T-helper 2 cell treated with Interferon-gamma antibody and Interleukin-4, amounts not matched to agents 5 μg/mL and 100 μg/mL, for 36 hours (primary cell): ENCODE measurements around the gene STK40.

Source experiments
- DNase-seq: peaks from one replicate; pipeline ENCODE4 v3.0.0; 2021; ENCODE audit warnings: low spot score
- H3K27ac Mint-ChIP-seq: one replicate; pipeline ENCODE4 v1.8.0; 2021; ENCODE audit warnings: mild to moderate bottlenecking, mixed read lengths
- H3K27me3 Mint-ChIP-seq: one replicate; pipeline ENCODE4 v1.8.0; 2021; ENCODE audit warnings: low read depth, mixed read lengths
- H3K36me3 Mint-ChIP-seq: one replicate; pipeline ENCODE4 v1.8.0; 2021; ENCODE audit warnings: low read depth, mixed read lengths
- H3K4me1 Mint-ChIP-seq: one replicate; pipeline ENCODE4 v1.8.0; 2021; ENCODE audit warnings: low read depth, mixed read lengths
- H3K4me3 Mint-ChIP-seq: one replicate; pipeline ENCODE4 v1.8.0; 2022; ENCODE audit warnings: mild to moderate bottlenecking, moderate library complexity, mixed read lengths
- H3K9me3 Mint-ChIP-seq: one replicate; pipeline ENCODE4 v1.8.0; 2021; ENCODE audit warnings: mixed read lengths

Gene STK40

GRCh38 chr1:36385410-36386264 is at the start of gene STK40:
Gene STK40 (minus strand): TSS chr1:36385924. CDS start chr1:36361332, 24,592 bp downstream.
- peak; percentile 96 for DNase-seq
- Mint-ChIP-seq H3K4me1 (peaks cover 48% of the 10 kb centered on the region), H3K27me3 (no peaks in the 10 kb centered on the region), H3K4me3 (peak within 1 kb of the TSS; percentile 94), H3K9me3 (no peaks in the 10 kb centered on the region), H3K27ac (peak within 1 kb of the TSS; percentile 98), H3K36me3 (peaks cover 7% of the 10 kb centered on the region)

GRCh38 chr1:36433102-36433501 is 47.4 kb upstream of the STK40 start:
- H3K4me1 Mint-ChIP-seq, result no peaks in the 10 kb centered on the region
- H3K36me3 Mint-ChIP-seq, result no peaks in the 10 kb centered on the region
- H3K4me3 Mint-ChIP-seq, result no peak overlapping the region
- DNase-seq, result no peak
- no peak overlapping the region for H3K27ac Mint-ChIP-seq
- H3K27me3 Mint-ChIP-seq, result no peaks in the 10 kb centered on the region
- H3K9me3 Mint-ChIP-seq, result no peaks in the 10 kb centered on the region

- H3K4me3 Mint-ChIP-seq, result no peak overlapping the region
- no peaks in the 10 kb centered on the region for H3K9me3 Mint-ChIP-seq
- H3K27me3 Mint-ChIP-seq, result no peaks in the 10 kb centered on the region
- DNase-seq, result no peak
- no peak overlapping the region for H3K27ac Mint-ChIP-seq
- H3K4me1 Mint-ChIP-seq, result no peaks in the 10 kb centered on the region
- H3K36me3 Mint-ChIP-seq, result no peaks in the 10 kb centered on the region
These were observed 46.9 kb upstream of the STK40 start for GRCh38 chr1:36432616-36433015.

- H3K4me3 Mint-ChIP-seq, result no peak overlapping the region
- H3K4me1 Mint-ChIP-seq, result peaks cover 7% of the 10 kb centered on the region
- H3K27me3 Mint-ChIP-seq, result no peaks in the 10 kb centered on the region
- DNase-seq, result no peak
- no peaks in the 10 kb centered on the region for H3K36me3 Mint-ChIP-seq
- H3K27ac Mint-ChIP-seq, result no peak overlapping the region
- no peaks in the 10 kb centered on the region for H3K9me3 Mint-ChIP-seq
These were observed 40.1 kb upstream of the STK40 start for GRCh38 chr1:36425791-36426190.

GRCh38 chr1:36421649-36422048 is 35.9 kb upstream of the STK40 start:
- no peaks in the 10 kb centered on the region for H3K9me3 Mint-ChIP-seq
- peaks cover 13% of the 10 kb centered on the region for H3K4me1 Mint-ChIP-seq
- H3K36me3 Mint-ChIP-seq, result no peaks in the 10 kb centered on the region
- no peak overlapping the region for H3K4me3 Mint-ChIP-seq
- no peaks in the 10 kb centered on the region for H3K27me3 Mint-ChIP-seq
- H3K27ac Mint-ChIP-seq, result no peak overlapping the region
- no peak for DNase-seq

- Mint-ChIP-seq H3K27me3 (no peaks in the 10 kb centered on the region), H3K4me1 (peaks cover 13% of the 10 kb centered on the region), H3K9me3 (no peaks in the 10 kb centered on the region), H3K36me3 (no peaks in the 10 kb centered on the region), H3K4me3 (peak overlapping the region; percentile 47), H3K27ac (peak overlapping the region; percentile 82)
- peak; percentile 82 for DNase-seq
These were observed 35.2 kb upstream of the STK40 start for GRCh38 chr1:36420836-36421317.

GRCh38 chr1:36420409-36420808 is 34.7 kb upstream of the STK40 start:
- H3K27ac Mint-ChIP-seq, result peak overlapping the region; percentile 82
- H3K27me3 Mint-ChIP-seq, result no peaks in the 10 kb centered on the region
- H3K4me1 Mint-ChIP-seq, result peaks cover 13% of the 10 kb centered on the region
- no peak for DNase-seq
- no peaks in the 10 kb centered on the region for H3K36me3 Mint-ChIP-seq
- no peaks in the 10 kb centered on the region for H3K9me3 Mint-ChIP-seq
- H3K4me3 Mint-ChIP-seq, result peak overlapping the region; percentile 47

- Mint-ChIP-seq H3K36me3 (no peaks in the 10 kb centered on the region), H3K27me3 (no peaks in the 10 kb centered on the region), H3K9me3 (peaks cover 2% of the 10 kb centered on the region), H3K27ac (no peak overlapping the region), H3K4me3 (no peak overlapping the region), H3K4me1 (peaks cover 13% of the 10 kb centered on the region)
- no peak for DNase-seq
These were observed 33.8 kb upstream of the STK40 start for GRCh38 chr1:36419569-36419968.

- Mint-ChIP-seq H3K27ac (no peak overlapping the region), H3K4me3 (no peak overlapping the region), H3K36me3 (no peaks in the 10 kb centered on the region)
These were observed 33.4 kb upstream of the STK40 start for GRCh38 chr1:36419140-36419539.

GRCh38 chr1:36417931-36418330 is 32.2 kb upstream of the STK40 start:
- no peaks in the 10 kb centered on the region for H3K36me3 Mint-ChIP-seq
- H3K4me3 Mint-ChIP-seq, result no peak overlapping the region
- H3K4me1 Mint-ChIP-seq, result peaks cover 13% of the 10 kb centered on the region
- H3K27me3 Mint-ChIP-seq, result no peaks in the 10 kb centered on the region
- H3K9me3 Mint-ChIP-seq, result peaks cover 5% of the 10 kb centered on the region
- DNase-seq, result no peak
- no peak overlapping the region for H3K27ac Mint-ChIP-seq

More at GRCh38 chr1:36419140-36419539, 33.4 kb upstream of the STK40 start:
- Mint-ChIP-seq H3K4me1 (peaks cover 13% of the 10 kb centered on the region), H3K27me3 (no peaks in the 10 kb centered on the region), H3K9me3 (peaks cover 5% of the 10 kb centered on the region)
- DNase-seq, result no peak

- H3K9me3 Mint-ChIP-seq, result peaks cover 16% of the 10 kb centered on the region
- no peak overlapping the region for H3K27ac Mint-ChIP-seq
- no peaks in the 10 kb centered on the region for H3K27me3 Mint-ChIP-seq
- H3K4me3 Mint-ChIP-seq, result no peak overlapping the region
- no peak for DNase-seq
- peaks cover 3% of the 10 kb centered on the region for H3K36me3 Mint-ChIP-seq
- H3K4me1 Mint-ChIP-seq, result peaks cover 16% of the 10 kb centered on the region
These were observed 30.1 kb upstream of the STK40 start for GRCh38 chr1:36415661-36416326.

- DNase-seq, result no peak
- Mint-ChIP-seq H3K27ac (no peak overlapping the region), H3K9me3 (peaks cover 21% of the 10 kb centered on the region), H3K4me1 (peaks cover 11% of the 10 kb centered on the region), H3K36me3 (peaks cover 7% of the 10 kb centered on the region), H3K27me3 (no peaks in the 10 kb centered on the region), H3K4me3 (no peak overlapping the region)
These were observed 28.7 kb upstream of the STK40 start for GRCh38 chr1:36414384-36414783.

GRCh38 chr1:36411674-36412648 is 26.2 kb upstream of the STK40 start:
- DNase-seq, result peak; percentile 60
- no peaks in the 10 kb centered on the region for H3K27me3 Mint-ChIP-seq
- H3K27ac Mint-ChIP-seq, result peak overlapping the region; percentile 92
- H3K4me3 Mint-ChIP-seq, result peak overlapping the region; percentile 64
- peaks cover 21% of the 10 kb centered on the region for H3K9me3 Mint-ChIP-seq
- peaks cover 11% of the 10 kb centered on the region for H3K4me1 Mint-ChIP-seq
- peaks cover 7% of the 10 kb centered on the region for H3K36me3 Mint-ChIP-seq
